ENCODE data around the gene PITRM1.
"Not testable (repeated sequence)": the region's sequence is repeated elsewhere in the genome, so short reads cannot be mapped to it uniquely, and the experiment has no call there.

PITRM1 gene

DNA sequence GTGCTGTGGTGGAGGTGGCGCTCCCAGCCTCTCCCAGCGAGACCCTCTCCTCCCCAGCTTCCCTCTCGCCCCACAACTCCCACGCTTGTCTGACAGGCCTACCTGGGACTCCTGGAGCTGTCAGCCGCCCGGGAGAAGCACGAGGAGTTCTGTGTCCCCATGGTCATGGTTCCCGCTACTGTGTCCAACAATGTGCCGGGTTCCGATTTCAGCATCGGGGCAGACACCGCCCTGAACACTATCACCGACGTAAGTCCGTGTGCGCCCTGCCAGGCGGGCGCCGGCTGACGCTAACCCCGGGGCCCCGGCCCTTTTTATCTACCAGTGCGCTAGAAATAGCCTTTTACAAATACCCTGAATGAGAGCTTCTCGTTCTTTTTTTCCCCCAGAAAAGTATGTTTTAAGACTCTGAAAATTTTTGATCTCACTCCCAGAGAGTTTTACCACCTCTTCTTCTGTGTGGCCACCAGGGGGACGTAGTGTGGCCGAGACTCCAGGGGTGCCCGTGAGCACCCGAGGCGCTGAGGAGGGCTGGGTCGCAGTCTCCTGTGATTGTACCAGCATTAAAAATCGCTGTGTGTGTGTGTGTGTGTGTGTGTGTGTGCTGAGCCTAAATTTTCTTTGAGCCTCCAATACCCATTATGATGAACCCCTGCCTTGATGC lies 52.7 kb downstream of the PITRM1 start:
- peak in 2 of 4 experiments; percentile 23 to 28 for DNase-seq

GRCh38 chr10:3118641-3119091 lies 53.9 kb downstream of the PITRM1 start:
- no peak for DNase-seq

DNA sequence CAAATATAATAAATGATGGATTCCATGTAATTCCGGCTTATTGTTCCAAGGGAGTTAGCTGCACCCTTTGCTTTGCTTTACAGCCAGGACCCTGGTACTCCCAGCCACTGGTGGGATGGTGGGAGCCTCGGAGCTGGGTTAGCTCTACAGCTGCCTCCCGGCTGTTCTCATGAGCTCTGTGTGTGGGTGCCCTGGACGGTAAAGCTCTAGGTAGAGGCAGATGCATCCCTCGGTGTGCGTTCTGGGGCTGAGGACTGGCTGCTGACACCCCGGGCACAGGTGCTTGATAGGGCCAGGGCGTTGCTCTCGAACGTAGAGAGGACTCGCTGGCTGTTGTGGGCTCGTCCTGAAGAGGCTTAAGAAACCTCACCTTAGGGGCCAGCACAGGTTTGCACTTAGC lies 55.1 kb downstream of the PITRM1 start:
- DNase-seq, result no peak

DNA sequence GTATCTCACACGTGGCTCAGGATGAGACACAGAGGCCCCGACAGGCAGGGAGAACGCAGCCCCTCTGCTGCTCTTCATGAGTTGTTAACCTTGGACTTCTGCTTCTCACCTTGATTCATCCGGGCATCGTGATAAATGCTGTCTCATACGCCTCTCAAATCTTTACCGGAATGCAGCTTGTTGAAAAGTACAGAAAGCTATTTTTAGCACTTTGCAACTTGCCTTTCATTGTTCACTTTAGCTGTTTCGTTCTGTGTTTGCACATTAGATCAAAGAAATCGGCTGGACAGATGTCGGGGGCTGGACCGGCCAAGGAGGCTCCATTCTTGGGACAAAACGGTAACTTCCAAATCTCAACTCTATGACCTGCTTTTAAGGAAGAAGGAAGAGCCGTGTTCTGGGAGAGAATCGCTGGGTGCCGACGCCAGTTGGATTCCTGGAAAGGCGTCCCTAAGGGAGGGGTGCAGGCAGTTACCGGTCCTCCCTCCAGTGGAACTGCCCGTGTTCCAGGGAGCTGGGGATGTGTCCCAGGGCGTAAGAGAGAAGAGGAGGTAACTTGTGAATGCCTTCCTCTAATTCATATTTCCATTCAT lies 56.0 kb downstream of the PITRM1 start:
- DNase-seq, result no peak

GRCh38 chr10:3115685-3116084 lies 56.9 kb downstream of the PITRM1 start:
- no peak for DNase-seq

DNA sequence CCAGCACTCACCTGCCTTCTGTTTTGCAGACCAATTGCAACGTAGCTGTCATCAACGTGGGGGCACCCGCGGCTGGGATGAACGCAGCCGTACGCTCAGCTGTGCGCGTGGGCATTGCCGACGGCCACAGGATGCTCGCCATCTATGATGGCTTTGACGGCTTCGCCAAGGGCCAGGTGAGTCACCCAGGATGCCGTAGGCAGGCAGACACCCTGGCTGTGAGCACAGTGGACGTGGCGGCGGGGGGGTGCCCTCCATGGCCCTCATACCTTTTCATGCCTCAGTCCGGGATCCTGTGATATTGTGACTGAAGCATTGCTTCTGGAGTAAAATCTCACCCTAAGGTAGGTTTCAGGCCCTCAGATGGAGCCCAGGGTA lies 59.2 kb downstream of the PITRM1 start:
- DNase-seq, result no peak

- no peak for DNase-seq
Measured at GRCh38 chr10:3111621-3112163, 60.9 kb downstream of the PITRM1 start.

- DNase-seq, result no peak
Measured at GRCh38 chr10:3110782-3111620, 61.6 kb downstream of the PITRM1 start.

DNA sequence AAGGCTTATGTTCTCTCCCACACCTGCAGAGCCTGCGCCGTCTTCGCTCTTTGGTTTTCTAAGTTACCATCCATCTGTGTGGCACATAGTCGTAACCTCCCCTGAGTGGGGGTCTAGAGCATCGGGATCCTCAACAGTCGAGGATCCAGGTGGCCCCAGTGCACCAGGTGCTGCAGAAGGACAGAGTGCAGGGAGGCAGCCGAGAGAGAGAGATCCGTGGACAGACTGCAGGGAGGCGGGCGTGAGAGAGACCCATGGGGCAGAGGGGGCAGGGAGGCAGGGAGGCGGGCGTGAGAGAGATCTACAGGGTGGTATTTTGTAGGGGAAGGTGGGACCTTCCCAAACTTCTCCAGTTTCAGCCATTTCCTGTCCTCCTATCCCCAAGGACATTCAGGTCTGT lies 62.9 kb downstream of the PITRM1 start:
- DNase-seq, result no peak

DNA sequence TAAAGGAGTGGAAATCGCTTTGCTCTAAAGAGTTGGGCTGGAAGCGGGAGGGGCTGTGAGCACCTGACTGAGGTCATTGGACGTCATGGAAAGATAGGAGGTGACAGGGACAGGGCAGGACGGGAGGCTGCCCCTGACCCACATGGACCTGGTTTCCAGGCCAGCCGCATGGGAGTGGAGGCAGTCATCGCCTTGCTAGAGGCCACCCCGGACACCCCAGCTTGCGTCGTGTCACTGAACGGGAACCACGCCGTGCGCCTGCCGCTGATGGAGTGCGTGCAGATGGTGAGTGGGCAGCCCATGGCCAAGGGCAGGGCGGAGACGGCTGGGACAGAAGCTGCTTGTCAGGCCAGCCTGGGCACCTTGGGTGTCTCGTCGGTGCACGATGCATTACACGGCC lies 63.4 kb downstream of the PITRM1 start:
- DNase-seq, result no peak

GRCh38 chr10:3108575-3109105 lies 63.9 kb downstream of the PITRM1 start:
- DNase-seq, result no peak

- no peak for DNase-seq
Measured at GRCh38 chr10:3108033-3108432, 64.5 kb downstream of the PITRM1 start.

GRCh38 chr10:3107426-3107961 lies 65.1 kb downstream of the PITRM1 start:
- no peak for DNase-seq

DNA sequence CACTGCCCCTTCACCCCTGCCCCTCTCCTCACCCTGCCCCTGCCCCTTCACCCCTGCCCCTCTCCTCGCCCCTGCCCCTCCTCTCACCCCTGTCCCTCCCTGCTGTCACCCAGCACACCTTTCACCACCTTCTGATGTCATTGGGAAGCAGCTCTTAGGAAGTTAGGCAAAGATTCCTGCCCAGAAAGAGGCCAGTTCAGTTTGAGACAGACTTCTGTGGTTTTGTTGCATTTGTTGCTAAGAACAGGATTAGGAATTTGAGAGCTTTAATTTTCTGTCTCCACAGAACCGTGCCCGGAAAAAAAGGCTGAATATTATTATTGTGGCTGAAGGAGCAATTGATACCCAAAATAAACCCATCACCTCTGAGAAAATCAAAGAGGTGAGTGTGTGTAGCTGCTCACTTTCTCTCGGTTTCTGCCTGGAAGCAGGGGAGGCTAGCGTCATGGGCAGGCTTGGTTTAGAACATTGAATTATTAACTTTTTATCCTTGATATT lies 65.6 kb downstream of the PITRM1 start:
- no peak for DNase-seq

GRCh38 chr10:3106328-3106727 lies 66.3 kb downstream of the PITRM1 start:
- DNase-seq, result not testable (repeated sequence)

DNA sequence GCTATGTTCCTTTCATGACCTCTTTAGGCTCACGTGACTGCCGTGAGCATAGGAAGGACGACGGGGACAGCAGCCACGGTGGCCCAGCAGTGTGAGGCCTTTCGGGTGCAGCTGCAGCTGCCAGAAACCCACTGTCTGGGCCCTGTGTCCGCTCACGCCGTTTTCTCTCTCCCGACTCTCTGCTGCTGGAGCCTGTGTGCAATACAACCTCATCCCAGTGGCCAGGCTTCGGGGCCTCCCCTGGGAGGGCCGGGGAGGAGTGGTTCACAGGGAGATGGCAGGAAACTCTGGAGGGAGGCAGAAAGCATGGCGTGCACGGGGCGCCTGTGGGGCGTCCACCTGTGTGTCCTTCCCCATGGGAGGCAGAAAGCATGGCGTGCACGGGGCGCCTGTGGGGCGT lies 66.7 kb downstream of the PITRM1 start:
- DNase-seq, result no peak

DNA sequence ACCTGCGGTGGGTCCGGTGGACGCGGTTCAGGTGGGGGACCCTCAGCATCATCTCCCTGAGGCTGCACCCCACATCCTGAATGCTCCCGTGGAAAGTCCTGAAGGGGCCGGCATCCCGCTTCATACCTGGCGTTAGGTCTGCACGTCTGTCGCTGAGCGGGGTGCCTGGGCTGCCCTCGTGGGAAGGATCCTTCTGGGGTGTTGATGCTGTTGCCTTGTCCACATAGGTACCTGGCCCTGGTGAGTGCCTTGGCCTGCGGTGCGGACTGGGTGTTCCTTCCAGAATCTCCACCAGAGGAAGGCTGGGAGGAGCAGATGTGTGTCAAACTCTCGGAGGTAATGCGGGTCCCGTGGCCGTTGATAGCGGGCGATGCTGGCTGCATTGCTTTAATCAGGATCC lies 67.4 kb downstream of the PITRM1 start:
- DNase-seq, result no peak

DNA sequence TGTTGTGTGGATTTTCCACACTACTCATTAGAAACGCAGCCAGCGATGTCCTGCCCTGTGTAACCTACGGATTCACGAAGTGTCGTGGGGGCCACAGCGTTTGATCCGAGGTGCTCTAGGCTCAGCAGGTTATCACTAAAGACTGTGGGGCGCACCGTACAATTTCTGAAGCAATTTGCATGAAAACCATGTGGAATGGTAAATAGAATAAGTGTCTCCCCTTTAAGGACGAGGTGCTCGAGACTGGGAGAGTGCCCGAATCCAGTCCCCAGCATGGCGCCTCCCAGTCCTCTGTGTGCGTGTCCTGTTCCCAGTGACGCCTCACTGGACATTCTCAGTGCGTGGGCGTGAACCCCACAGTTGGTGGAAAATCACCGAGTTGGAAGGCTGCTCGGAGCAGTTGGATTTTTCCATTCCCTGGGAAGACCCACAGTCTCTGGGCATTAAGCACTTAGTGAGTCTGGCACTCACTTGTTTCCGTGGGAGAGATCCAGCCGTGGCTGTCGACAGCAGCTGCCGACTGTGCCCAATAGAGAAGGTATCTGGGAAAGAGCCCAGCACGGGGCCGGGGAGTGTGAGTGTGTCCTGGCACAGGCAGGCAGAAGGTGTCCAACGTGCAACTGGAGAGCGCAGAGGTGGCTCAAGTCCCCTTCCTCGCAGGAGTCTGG lies 68.2 kb downstream of the PITRM1 start:
- no peak for DNase-seq

DNA sequence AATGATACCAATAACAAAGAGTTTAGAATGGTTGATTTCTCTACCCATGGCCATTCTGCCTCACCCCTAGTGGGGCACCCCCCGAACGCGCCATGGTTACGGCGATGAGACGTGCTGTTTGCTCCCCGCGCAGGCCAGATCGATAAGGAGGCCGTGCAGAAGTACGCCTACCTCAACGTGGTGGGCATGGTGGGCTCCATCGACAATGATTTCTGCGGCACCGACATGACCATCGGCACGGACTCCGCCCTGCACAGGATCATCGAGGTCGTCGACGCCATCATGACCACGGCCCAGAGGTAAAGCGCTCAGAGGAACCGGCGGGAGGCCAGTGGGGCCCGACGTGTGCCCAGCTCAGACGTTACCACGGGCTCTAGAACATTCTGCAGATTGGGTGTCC lies 68.9 kb downstream of the PITRM1 start:
- DNase-seq, result no peak

- DNase-seq, result no peak
Measured at GRCh38 chr10:3102720-3103427, 69.7 kb downstream of the PITRM1 start.

DNA sequence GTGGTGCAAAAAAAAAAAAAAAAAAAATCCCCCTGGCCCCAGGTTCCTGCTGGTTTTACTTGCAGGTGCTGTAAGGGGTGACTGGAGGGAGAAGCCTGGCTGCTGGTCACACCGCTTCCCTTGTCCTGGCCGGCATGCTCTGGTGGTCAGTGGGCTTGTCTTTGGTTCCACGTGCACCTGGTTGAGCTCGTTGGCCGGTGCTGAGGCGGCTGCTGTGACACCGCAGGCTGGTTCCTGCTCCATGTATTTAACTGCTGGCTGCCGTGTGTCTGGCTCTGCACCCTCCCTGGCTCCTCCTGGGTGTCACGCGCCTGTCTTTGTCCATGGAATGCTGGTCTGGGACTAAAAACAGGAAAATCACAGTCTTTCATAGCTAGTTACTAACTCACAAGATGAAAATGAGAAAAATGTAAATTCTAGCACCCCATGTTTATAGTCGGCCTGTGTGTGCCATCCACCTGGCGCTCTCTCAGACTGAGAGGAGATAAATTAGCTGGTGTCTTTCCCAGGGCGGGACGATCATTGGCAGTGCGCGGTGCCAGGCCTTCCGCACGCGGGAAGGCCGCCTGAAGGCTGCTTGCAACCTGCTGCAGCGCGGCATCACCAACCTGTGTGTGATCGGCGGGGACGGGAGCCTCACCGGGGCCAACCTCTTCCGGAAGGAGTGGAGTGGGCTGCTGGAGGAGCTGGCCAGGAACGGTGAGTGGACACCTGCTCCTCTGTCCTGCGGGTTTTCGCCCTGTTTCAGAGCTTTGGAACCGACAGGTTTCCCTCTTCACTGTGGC lies 71.5 kb downstream of the PITRM1 start:
- DNase-seq, result no peak
